ENCODE results near the gene CAMKK1. TPM values are rescaled to one million over a fixed set of nuclear protein-coding genes. Genes with fewer than 3 reads are reported as not detected.
"Not testable (repeated sequence)": the region's sequence is repeated elsewhere in the genome, so short reads cannot be mapped to it uniquely, and the experiment has no call there.

The CAMKK1 gene
- total and polyA plus RNA-seq, 2 donors (not counting 3 experiments of a cell fraction or from before 2014, with no cell fraction given): 4.5 to 6.1 TPM

GRCh38 chr17:3857261-3858105, 35.4 kb downstream of the CAMKK1 start:
- ChIA-PET POLR2A (interaction anchor here (1.2 kb wide), 1 partner anchor 14 kb away, joined by 3 read pairs; no protein-coding TSS in a partner anchor), CTCF (interaction anchor here (0.5 to 1.9 kb wide), 5 partner anchors 10 to 59 kb away, joined by 3 to 10 read pairs (median 3); partner anchors contain the start of gene NCBP3)
- intact Hi-C loops (cut with micrococcal nuclease): no loop called here
- TF ChIP-seq GATA2 (IDR thresholded peaks at IDR 0.05; ENCODE audit: insufficient read depth, insufficient read length, low read depth, low read length): no peak
- TF ChIP-seq JUN (IDR thresholded peaks at IDR 0.05; ENCODE audit: borderline replicate concordance, insufficient read depth, insufficient read length, low read depth): no peak
- no peak for TF ChIP-seq MYC (IDR thresholded peaks at IDR 0.05; ENCODE audit: low read depth, low read length)
- TF ChIP-seq EZH2 (IDR thresholded peaks at IDR 0.05; ENCODE audit: borderline replicate concordance, low read depth, low read length, severe bottlenecking): no peak
- TF ChIP-seq CTCF (IDR thresholded peaks at IDR 0.05; ENCODE audit: extremely low read depth in 1 of 2, insufficient read depth in 1 of 2, low read depth in 1 of 2, low read length in 2 of 2): no peak
- no peak for TF ChIP-seq MAX (IDR thresholded peaks at IDR 0.05; ENCODE audit: insufficient read depth, insufficient read length)
- no peak for TF ChIP-seq POLR2AphosphoS5 (IDR thresholded peaks at IDR 0.05; ENCODE audit: insufficient read depth, low read depth, low read length)
- TF ChIP-seq FOS (IDR thresholded peaks at IDR 0.05; ENCODE audit: borderline replicate concordance, insufficient read depth, low read length): no peak
- TF ChIP-seq POLR2A (IDR thresholded peaks at IDR 0.05; ENCODE audit: low read depth, low read length): no peak
- Histone ChIP-seq H3K4me2 (ENCODE audit: insufficient read depth, low read length) (no peak overlapping the region), H4K20me1 (replicated peaks; ENCODE audit: control insufficient read depth, extremely low read depth, insufficient read depth, low read length) (no peaks in the 10 kb centered on the region), H3K4me3 (replicated peaks in 1 of 3; ENCODE audit: insufficient read depth in 1 of 3, low read depth in 1 of 3, low read length in 3 of 3) (no peak overlapping the region), H3K27ac (ENCODE audit: insufficient read depth, low read depth, low read length) (no peak overlapping the region), H3K27me3 (ENCODE audit: control insufficient read depth in 2 of 2, insufficient read depth in 2 of 2, low read length in 2 of 2) (no peaks in the 10 kb centered on the region), H3K4me1 (ENCODE audit: control insufficient read depth, extremely low read depth, insufficient read depth, low read length) (no peaks in the 10 kb centered on the region), H3K9ac (replicated peaks; ENCODE audit: extremely low read depth, insufficient read depth, low read length) (no peak overlapping the region), H3K9me3 (replicated peaks; ENCODE audit: control insufficient read depth, insufficient read depth, low read length) (no peaks in the 10 kb centered on the region), H3K36me3 (ENCODE audit: control insufficient read depth in 2 of 2, extremely low read depth in 1 of 2, insufficient read depth in 2 of 2, low read length in 2 of 2) (peaks cover 0 to 5% of the 10 kb centered on the region in 2 experiments), H3K9me1 (replicated peaks; ENCODE audit: control insufficient read depth, extremely low read depth, insufficient read depth, low read length) (no peaks in the 10 kb centered on the region), H3K79me2 (ENCODE audit: control insufficient read depth, insufficient read depth, low read length) (no peaks in the 10 kb centered on the region), H2AFZ (ENCODE audit: low read depth, low read length) (no peak overlapping the region)
- DNase-seq (ENCODE audit: low read depth, low spot score) (no peak), FAIRE-seq (no peak)
- dilution Hi-C loops (cut with MboI; ENCODE audit: extremely low pct_ligation_motif_present, low sequenced_read_pairs): no loop called here
- no TSS peak for BruUV-seq (replicated peaks)

GRCh38 chr17:3854204-3854603, 38.6 kb downstream of the CAMKK1 start:
- intact Hi-C loops (cut with micrococcal nuclease); CTCF ChIA-PET; H3K27ac ChIP-seq (ENCODE audit: insufficient read depth, low read depth, low read length): not testable (repeated sequence)

More at GRCh38 chr17:3854204-3854603, 38.6 kb downstream of the CAMKK1 start:
- H2AFZ ChIP-seq (ENCODE audit: low read depth, low read length); FAIRE-seq; H3K4me3 ChIP-seq (replicated peaks in 1 of 3; ENCODE audit: insufficient read depth in 1 of 3, low read depth in 1 of 3, low read length in 3 of 3); BruUV-seq (replicated peaks); H4K20me1 ChIP-seq (replicated peaks; ENCODE audit: control insufficient read depth, extremely low read depth, insufficient read depth, low read length); H3K79me2 ChIP-seq (ENCODE audit: control insufficient read depth, insufficient read depth, low read length); H3K4me1 ChIP-seq (ENCODE audit: control insufficient read depth, extremely low read depth, insufficient read depth, low read length); H3K27me3 ChIP-seq (ENCODE audit: control insufficient read depth in 2 of 2, insufficient read depth in 2 of 2, low read length in 2 of 2); H3K9me1 ChIP-seq (replicated peaks; ENCODE audit: control insufficient read depth, extremely low read depth, insufficient read depth, low read length); H3K9ac ChIP-seq (replicated peaks; ENCODE audit: extremely low read depth, insufficient read depth, low read length); DNase-seq (ENCODE audit: low read depth, low spot score); POLR2A ChIA-PET; H3K9me3 ChIP-seq (replicated peaks; ENCODE audit: control insufficient read depth, insufficient read depth, low read length); dilution Hi-C loops (cut with MboI; ENCODE audit: extremely low pct_ligation_motif_present, low sequenced_read_pairs); H3K36me3 ChIP-seq (ENCODE audit: control insufficient read depth in 2 of 2, extremely low read depth in 1 of 2, insufficient read depth in 2 of 2, low read length in 2 of 2); H3K4me2 ChIP-seq (ENCODE audit: insufficient read depth, low read length): not testable (repeated sequence)

Data from endothelial cell of umbilical vein (primary cell).